ENCODE results near the gene ADGRV1.

GRCh38 chr5:90947667-90948066 lies 389.1 kb downstream of the ADGRV1 start:
- TF ChIP-seq CTCF (IDR thresholded peaks at IDR 0.05; ENCODE audit: extremely low read depth in 1 of 2, insufficient read depth in 1 of 2, low read depth in 1 of 2, low read length in 2 of 2) (no peak), POLR2AphosphoS5 (IDR thresholded peaks at IDR 0.05; ENCODE audit: insufficient read depth, low read depth, low read length) (no peak)
- TF ChIP-seq, protein P1, sequence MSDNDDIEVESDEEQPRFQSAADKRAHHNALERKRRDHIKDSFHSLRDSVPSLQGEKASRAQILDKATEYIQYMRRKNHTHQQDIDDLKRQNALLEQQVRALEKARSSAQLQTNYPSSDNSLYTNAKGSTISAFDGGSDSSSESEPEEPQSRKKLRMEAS (IDR thresholded peaks at IDR 0.05; ENCODE audit: insufficient read depth, insufficient read length) = no peak
